ENCODE data around the gene KLHDC4.
A peak's percentile ranks its signal among the peaks of the same experiment; 100 is the strongest.
"Not testable (repeated sequence)": the region's sequence is repeated elsewhere in the genome, so short reads cannot be mapped to it uniquely, and the experiment has no call there.

Gene KLHDC4

GRCh38 chr16:87765776-87766484, at the start of gene KLHDC4:
TSS of gene KLHDC4 (minus strand) at chr16:87765986. CDS start at chr16:87765890, 96 bp downstream.
- DNase-seq = peak; percentile 82

- no peak for DNase-seq
Measured at GRCh38 chr16:87815567-87815966, 49.8 kb upstream of the KLHDC4 start.

- no peak for DNase-seq
Measured at GRCh38 chr16:87812200-87812656, 46.4 kb upstream of the KLHDC4 start.

- not testable (repeated sequence) for DNase-seq
Measured at GRCh38 chr16:87811454-87811853, 45.7 kb upstream of the KLHDC4 start.

- DNase-seq = no peak
Measured at GRCh38 chr16:87809150-87809902, 43.5 kb upstream of the KLHDC4 start.

- DNase-seq = no peak
Measured at GRCh38 chr16:87808108-87808507, 42.3 kb upstream of the KLHDC4 start.

- peak; percentile 71 for DNase-seq
Measured at GRCh38 chr16:87806641-87807546, 41.1 kb upstream of the KLHDC4 start.

GRCh38 chr16:87806261-87806640, 40.5 kb upstream of the KLHDC4 start:
- DNase-seq = no peak

- no peak for DNase-seq
Measured at GRCh38 chr16:87803385-87803784, 37.6 kb upstream of the KLHDC4 start.

- DNase-seq = no peak
Measured at GRCh38 chr16:87802670-87803069, 36.9 kb upstream of the KLHDC4 start.

- DNase-seq = no peak
Measured at GRCh38 chr16:87801679-87802259, 36.0 kb upstream of the KLHDC4 start.

GRCh38 chr16:87800497-87800896, 34.7 kb upstream of the KLHDC4 start:
- DNase-seq = no peak

- no peak for DNase-seq
Measured at GRCh38 chr16:87795336-87795735, 29.6 kb upstream of the KLHDC4 start.

GRCh38 chr16:87794485-87795078, 28.8 kb upstream of the KLHDC4 start:
- no peak for DNase-seq

- no peak for DNase-seq
Measured at GRCh38 chr16:87792205-87792565, 26.4 kb upstream of the KLHDC4 start.

GRCh38 chr16:87791295-87792204, 25.8 kb upstream of the KLHDC4 start:
- no peak for DNase-seq

- no peak for DNase-seq
Measured at GRCh38 chr16:87790292-87791100, 24.7 kb upstream of the KLHDC4 start.

- peak; percentile 82 for DNase-seq
Measured at GRCh38 chr16:87789437-87790291, 23.9 kb upstream of the KLHDC4 start.

- DNase-seq = not testable (repeated sequence)
Measured at GRCh38 chr16:87788730-87789436, 23.1 kb upstream of the KLHDC4 start.
